Measurements from ENCODE around the gene CCDC27.
"Not testable (repeated sequence)": the region's sequence is repeated elsewhere in the genome, so short reads cannot be mapped to it uniquely, and the experiment has no call there.

CCDC27 gene

DNA sequence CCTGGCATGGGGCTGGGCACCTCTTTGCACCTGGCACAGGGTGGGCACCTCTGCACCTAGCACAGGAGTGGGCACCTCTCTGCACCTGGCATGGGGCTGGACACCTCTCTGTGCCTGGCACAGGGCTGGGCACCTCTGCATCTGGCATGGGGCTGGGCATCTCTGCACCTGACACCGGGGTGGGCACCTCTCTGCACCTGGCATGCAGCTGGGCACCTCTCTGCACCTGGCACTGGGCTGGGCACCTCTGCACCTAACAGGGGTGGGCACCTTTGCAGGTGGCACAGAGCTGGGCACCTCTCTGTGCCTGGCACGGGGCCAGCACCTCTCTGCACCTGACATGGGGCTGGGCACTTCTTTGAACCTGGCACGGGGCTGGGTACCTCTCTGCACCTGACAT lies 29.4 kb upstream of the CCDC27 start:
- H3K36me3 ChIP-seq = peaks cover 23% of the 10 kb centered on the region
- no peak overlapping the region for H3K27ac ChIP-seq
- TF ChIP-seq, protein P1, sequence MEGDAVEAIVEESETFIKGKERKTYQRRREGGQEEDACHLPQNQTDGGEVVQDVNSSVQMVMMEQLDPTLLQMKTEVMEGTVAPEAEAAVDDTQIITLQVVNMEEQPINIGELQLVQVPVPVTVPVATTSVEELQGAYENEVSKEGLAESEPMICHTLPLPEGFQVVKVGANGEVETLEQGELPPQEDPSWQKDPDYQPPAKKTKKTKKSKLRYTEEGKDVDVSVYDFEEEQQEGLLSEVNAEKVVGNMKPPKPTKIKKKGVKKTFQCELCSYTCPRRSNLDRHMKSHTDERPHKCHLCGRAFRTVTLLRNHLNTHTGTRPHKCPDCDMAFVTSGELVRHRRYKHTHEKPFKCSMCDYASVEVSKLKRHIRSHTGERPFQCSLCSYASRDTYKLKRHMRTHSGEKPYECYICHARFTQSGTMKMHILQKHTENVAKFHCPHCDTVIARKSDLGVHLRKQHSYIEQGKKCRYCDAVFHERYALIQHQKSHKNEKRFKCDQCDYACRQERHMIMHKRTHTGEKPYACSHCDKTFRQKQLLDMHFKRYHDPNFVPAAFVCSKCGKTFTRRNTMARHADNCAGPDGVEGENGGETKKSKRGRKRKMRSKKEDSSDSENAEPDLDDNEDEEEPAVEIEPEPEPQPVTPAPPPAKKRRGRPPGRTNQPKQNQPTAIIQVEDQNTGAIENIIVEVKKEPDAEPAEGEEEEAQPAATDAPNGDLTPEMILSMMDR (IDR thresholded peaks at IDR 0.05; ENCODE audit: low read depth, low read length) = no peak
- H3K9me3 ChIP-seq (ENCODE audit: severe bottlenecking) = no peaks in the 10 kb centered on the region
- DNase-seq = no peak
- no peaks in the 10 kb centered on the region for H3K27me3 ChIP-seq (ENCODE audit: insufficient read depth, low read depth, severe bottlenecking)
- no peak overlapping the region for H3K4me3 ChIP-seq (ENCODE audit: low read depth, low read length)

DNA sequence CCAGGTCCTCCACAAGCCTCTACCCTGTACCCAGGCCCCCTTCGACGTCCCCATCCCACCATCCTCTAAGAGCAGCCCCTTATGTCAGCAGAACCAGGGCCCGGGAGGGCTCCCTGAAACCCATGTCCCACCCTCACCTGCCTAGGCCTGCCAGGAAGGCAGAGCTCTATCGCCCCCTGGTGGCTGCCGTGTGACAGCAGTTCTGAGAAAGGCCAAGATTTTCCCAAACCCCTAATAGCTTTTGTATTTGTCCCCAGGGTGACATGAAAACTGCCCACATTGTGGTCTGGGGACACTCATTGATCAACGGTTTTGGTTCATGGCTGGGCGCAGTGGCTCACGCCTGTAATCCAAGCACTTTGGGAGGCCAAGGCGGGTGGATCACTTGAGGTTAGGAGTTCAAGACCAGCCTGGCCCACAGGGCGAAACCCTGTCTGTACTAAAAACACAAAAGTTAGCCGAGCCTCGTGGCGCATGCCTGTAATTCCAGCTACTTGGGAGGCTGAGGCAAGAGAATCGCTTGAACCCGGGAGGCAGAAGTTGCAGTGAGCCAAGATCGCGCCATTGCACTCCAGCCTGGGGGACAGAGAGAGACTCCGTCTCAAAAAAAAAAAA lies 27.7 kb upstream of the CCDC27 start:
- peaks cover 40% of the 10 kb centered on the region for H3K36me3 ChIP-seq
- TF ChIP-seq, protein P1 (IDR thresholded peaks at IDR 0.05; ENCODE audit: low read depth, low read length) = peak; percentile 92
- not testable (repeated sequence) for H3K9me3 ChIP-seq (ENCODE audit: severe bottlenecking); H3K27me3 ChIP-seq (ENCODE audit: insufficient read depth, low read depth, severe bottlenecking); H3K27ac ChIP-seq; H3K4me3 ChIP-seq (ENCODE audit: low read depth, low read length)
- peak; percentile 79 for DNase-seq

DNA sequence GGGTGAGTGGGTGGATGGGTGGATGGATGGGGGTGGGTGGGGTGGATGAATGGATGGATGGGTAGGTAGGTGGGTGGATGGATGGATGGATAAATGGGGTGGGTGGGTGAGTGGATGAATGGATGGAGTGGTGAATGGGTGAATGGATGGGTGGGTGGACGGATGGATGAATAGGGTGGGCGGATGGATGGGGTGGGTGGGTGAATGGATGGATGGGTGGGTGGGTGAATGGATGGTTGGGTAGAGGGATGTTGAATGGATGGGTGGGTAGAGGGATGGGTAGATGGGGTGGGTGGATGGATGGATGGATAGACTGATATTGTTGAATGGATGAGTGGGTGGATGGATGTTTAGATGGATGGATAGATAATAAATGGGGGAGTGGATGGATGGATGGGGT lies 26.9 kb upstream of the CCDC27 start:
- Histone ChIP-seq H3K36me3 (peaks cover 48% of the 10 kb centered on the region), H3K4me3 (ENCODE audit: low read depth, low read length) (no peak overlapping the region), H3K27me3 (ENCODE audit: insufficient read depth, low read depth, severe bottlenecking) (no peaks in the 10 kb centered on the region), H3K9me3 (ENCODE audit: severe bottlenecking) (no peaks in the 10 kb centered on the region), H3K27ac (no peak overlapping the region)
- TF ChIP-seq, protein P1 (IDR thresholded peaks at IDR 0.05; ENCODE audit: low read depth, low read length) = no peak
- no peak for DNase-seq

DNA sequence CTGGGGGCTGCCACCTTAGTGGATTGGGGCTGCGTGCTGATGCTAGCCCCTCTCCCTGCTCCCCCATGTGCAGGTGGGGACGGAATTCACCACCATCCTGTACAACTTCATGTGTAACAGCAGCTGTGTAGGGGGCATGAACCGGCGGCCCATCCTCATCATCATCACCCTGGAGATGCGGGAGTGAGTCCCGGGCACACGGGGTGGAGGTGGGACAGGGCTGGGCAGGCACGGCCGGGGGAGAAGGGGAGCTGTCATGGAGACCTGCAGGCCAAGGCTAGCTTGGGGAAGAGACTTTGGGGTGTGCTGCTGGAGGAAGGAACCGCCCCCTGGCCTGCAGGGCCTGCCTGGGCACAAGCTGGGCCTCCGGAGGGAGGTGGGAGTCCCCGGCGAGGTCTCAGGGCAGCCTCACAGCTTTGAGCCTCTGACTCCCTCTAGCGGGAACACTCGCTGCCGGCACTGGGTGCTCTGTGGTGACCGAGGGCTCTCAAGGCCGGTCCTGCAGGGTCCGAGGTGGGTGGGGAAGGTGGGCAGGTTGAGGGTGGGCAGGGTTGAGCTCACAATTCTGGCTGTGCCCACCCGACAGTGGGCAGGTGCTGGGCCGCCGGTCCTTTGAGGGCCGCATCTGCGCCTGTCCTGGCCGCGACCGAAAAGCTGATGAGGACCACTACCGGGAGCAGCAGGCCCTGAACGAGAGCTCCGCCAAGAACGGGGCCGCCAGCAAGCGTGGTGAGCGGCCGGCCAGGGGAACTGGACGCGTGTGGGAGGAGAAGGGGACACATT lies 25.0 kb upstream of the CCDC27 start:
- Histone ChIP-seq H3K27me3 (ENCODE audit: insufficient read depth, low read depth, severe bottlenecking) (no peaks in the 10 kb centered on the region), H3K4me3 (ENCODE audit: low read depth, low read length) (no peak overlapping the region), H3K36me3 (peaks cover 67% of the 10 kb centered on the region), H3K9me3 (ENCODE audit: severe bottlenecking) (no peaks in the 10 kb centered on the region), H3K27ac (no peak overlapping the region)
- DNase-seq = no peak
- TF ChIP-seq, protein P1 (IDR thresholded peaks at IDR 0.05; ENCODE audit: low read depth, low read length) = no peak

DNA sequence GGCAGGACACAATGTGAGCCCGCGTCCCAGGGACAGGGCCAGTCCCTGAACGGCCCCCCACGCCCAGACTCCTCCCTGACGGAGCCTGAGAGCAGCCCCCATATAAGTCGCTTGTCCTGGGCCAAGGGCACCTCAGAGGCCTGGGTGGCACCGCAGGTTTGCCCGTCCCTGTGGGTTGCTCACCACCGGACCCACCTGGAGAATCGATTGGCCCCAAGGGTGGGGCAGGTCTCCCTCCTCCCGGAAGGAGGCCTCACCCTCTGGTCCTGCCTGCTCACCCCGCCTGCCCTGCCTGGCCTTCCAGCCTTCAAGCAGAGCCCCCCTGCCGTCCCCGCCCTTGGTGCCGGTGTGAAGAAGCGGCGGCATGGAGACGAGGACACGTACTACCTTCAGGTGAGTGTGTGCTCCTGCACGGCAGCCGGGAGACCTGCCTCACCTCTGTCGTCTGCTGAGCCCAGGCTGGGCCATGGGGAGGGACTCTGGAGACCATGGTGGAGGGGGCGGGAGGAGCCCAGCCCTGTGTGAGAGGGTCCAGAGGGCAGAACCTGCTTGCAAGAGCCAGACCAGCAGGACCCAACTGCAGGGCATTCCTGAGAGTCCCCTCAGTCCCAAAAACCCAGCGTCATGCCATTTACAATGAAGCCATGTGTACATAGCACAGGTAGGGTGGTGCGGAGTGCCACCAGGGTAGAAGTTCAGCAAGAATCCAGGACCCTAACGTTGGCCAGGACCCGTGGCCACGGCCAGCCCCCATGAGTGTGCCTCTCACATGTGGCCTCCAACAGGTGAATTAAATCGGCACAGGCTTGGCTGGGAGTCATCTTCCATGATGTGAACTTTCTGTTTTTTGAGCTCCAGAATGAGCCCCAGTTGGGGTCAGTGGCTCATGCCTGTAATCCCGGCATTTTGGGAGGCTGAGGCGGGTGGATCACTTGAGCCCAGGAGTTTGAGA lies 24.1 kb upstream of the CCDC27 start:
- Histone ChIP-seq H3K27me3 (ENCODE audit: insufficient read depth, low read depth, severe bottlenecking) (no peaks in the 10 kb centered on the region), H3K9me3 (ENCODE audit: severe bottlenecking) (no peaks in the 10 kb centered on the region), H3K27ac (no peak overlapping the region), H3K36me3 (peaks cover 74% of the 10 kb centered on the region), H3K4me3 (ENCODE audit: low read depth, low read length) (no peak overlapping the region)
- TF ChIP-seq, protein P1 (IDR thresholded peaks at IDR 0.05; ENCODE audit: low read depth, low read length) = no peak
- no peak for DNase-seq
